ENCODE data around the gene PGLYRP3.

DNA sequence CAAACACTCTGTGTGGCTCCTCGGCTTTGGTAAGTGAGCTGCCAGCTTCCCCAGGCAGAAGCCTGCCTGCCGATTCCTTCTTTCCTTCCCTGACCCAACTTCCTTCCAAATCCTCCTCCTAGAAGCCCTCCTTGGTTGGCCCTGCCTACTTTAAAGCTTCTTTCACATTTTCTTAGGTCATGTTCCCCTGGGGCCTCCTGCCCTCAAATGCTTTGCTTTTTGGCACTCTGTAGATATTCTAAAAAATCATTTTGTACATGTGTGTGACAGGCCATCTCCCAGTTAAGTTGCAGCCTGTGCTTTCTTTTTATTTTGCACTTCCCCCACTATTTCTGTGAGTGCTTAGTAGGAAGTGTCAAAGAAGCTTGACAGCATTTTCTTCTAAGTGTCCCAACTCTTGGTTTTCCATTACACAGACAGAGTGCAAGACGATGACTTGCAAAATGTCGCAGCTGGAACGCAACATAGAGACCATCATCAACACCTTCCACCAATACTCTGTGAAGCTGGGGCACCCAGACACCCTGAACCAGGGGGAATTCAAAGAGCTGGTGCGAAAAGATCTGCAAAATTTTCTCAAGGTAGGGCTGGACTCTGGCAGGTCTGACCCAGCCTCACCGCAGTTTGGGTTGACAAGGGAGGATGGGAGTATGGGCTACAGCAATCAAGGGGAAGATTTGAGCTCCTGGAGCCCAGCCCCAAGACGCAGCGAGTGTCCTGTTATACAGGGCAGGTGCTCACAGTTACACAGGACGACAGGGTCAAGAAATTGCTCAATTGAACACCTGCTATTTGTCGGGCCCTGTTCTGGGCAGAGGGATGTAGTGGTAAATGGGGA is 45.3 kb upstream of the PGLYRP3 start, which contains the start of gene S100A9:
- TF ChIP-seq, protein P1, sequence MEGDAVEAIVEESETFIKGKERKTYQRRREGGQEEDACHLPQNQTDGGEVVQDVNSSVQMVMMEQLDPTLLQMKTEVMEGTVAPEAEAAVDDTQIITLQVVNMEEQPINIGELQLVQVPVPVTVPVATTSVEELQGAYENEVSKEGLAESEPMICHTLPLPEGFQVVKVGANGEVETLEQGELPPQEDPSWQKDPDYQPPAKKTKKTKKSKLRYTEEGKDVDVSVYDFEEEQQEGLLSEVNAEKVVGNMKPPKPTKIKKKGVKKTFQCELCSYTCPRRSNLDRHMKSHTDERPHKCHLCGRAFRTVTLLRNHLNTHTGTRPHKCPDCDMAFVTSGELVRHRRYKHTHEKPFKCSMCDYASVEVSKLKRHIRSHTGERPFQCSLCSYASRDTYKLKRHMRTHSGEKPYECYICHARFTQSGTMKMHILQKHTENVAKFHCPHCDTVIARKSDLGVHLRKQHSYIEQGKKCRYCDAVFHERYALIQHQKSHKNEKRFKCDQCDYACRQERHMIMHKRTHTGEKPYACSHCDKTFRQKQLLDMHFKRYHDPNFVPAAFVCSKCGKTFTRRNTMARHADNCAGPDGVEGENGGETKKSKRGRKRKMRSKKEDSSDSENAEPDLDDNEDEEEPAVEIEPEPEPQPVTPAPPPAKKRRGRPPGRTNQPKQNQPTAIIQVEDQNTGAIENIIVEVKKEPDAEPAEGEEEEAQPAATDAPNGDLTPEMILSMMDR (IDR thresholded peaks at IDR 0.05; ENCODE audit: low read depth, low read length, poor library complexity, severe bottlenecking): no peak
- no peak for TF ChIP-seq EZH2phosphoT487 (IDR thresholded peaks at IDR 0.05; ENCODE audit: borderline replicate concordance, low read length)

All from DOHH2 (cell line).